ENCODE data around the gene PRAMEF17. TPM values are rescaled to one million over a fixed set of nuclear protein-coding genes. Genes with fewer than 3 reads are reported as not detected.
"Not testable (repeated sequence)": the region's sequence is repeated elsewhere in the genome, so short reads cannot be mapped to it uniquely, and the experiment has no call there.

The PRAMEF17 gene
- total and polyA plus RNA-seq, 2 of the 8 experiments (the other 6 are each of a cell fraction or from before 2014, with no cell fraction given): not detected

DNA sequence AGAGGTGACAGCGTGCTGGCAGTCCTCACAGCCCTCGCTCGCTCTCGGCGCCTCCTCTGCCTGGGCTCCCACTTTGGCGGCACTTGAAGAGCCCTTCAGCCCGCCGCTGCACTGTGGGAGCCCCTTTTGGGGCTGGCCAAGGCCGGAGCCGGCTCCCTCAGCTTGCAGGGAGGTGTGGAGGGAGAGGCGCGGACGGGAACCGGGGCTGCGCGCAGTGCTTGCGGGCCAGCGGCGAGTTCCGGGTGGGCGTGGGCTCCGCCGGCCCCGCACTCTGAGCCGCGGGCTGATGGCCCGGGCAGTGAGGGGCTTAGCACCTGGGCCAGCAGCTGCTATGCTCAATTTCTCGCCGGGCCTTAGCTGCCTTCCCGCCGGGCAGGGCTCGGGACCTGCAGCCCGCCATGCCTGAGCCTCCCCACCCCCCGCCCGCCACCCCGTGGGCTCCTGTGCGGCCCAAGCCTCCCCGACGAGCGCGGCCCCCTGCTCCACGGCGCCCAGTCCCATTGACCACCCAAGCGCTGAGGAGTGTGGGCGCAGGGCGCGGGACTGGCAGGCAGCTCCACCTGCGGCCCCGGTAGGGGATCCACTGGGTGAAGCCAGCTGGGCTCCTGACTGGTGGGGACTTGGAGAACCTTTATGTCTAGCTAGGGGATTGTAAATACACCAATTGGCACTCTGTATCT, 49.8 kb downstream of the PRAMEF17 start:
- H2AK5ac ChIP-seq (ENCODE audit: low read depth, low read length); H4K5ac ChIP-seq (ENCODE audit: insufficient read length, low read depth, low read length); H3K36me3 ChIP-seq (ENCODE audit: control insufficient read depth in 2 of 4, insufficient read depth in 4 of 4, low read length in 3 of 4); H4K91ac ChIP-seq (replicated peaks; ENCODE audit: insufficient read length, low read length); H2BK5ac ChIP-seq (ENCODE audit: low read depth, low read length); H3K23me2 ChIP-seq (ENCODE audit: low read depth, low read length); H2BK120ac ChIP-seq (replicated peaks; ENCODE audit: low read depth, low read length); H3K23ac ChIP-seq (ENCODE audit: insufficient read length); H3K27me3 ChIP-seq (replicated peaks in 1 of 4; ENCODE audit: control insufficient read depth in 3 of 4, extremely low read depth in 1 of 4, insufficient read depth in 3 of 4, low read length in 3 of 4); H3K79me2 ChIP-seq (ENCODE audit: control insufficient read depth in 1 of 2, insufficient read depth in 2 of 2, low read length in 2 of 2); H2BK15ac ChIP-seq (ENCODE audit: low read length); H3K56ac ChIP-seq (replicated peaks; ENCODE audit: insufficient read length, low read depth, low read length); H4K8ac ChIP-seq (ENCODE audit: extremely low read depth, insufficient read depth, low read length); H3K4me2 ChIP-seq (ENCODE audit: insufficient read depth in 1 of 2, low read depth in 2 of 2, low read length in 2 of 2); H2BK12ac ChIP-seq (ENCODE audit: low read depth, low read length); H3K18ac ChIP-seq (ENCODE audit: extremely low read depth, low read length); H3K4me3 ChIP-seq (ENCODE audit: extremely low read depth in 1 of 4, insufficient read depth in 2 of 4, low read depth in 3 of 4, low read length in 4 of 4); H3K9ac ChIP-seq (replicated peaks in 1 of 4; ENCODE audit: extremely low read depth in 1 of 4, low read depth in 3 of 4, low read length in 3 of 4); FAIRE-seq; POLR2A ChIA-PET (ENCODE audit: partially characterized antibody); H3K14ac ChIP-seq (ENCODE audit: insufficient read length); H3K4me1 ChIP-seq (replicated peaks in 1 of 4; ENCODE audit: control insufficient read depth in 3 of 4, insufficient read depth in 4 of 4, low read length in 3 of 4); H2AFZ ChIP-seq (ENCODE audit: low read length); H4K20me1 ChIP-seq (replicated peaks in 1 of 2; ENCODE audit: control insufficient read depth in 1 of 2, insufficient read depth in 2 of 2, low read length in 2 of 2); H3K79me1 ChIP-seq (ENCODE audit: low read depth, low read length); DNase-seq (ENCODE audit: low read depth in 1 of 2, low spot score in 2 of 2); H3K27ac ChIP-seq (ENCODE audit: low read depth, low read length); H2BK20ac ChIP-seq (ENCODE audit: low read length); H3K4ac ChIP-seq (replicated peaks; ENCODE audit: insufficient read length, low read depth, low read length): not testable (repeated sequence)
- CTCF ChIA-PET (ENCODE audit: partially characterized antibody): interaction anchor here (1.0 kb wide), 1 partner anchor 14 kb away, joined by 4 read pairs; no protein-coding TSS in a partner anchor
- H3K9me3 ChIP-seq (ENCODE audit: insufficient read depth in 2 of 2, low read depth in 1 of 2, low read length in 1 of 2): peaks cover 39 to 83% of the 10 kb centered on the region in 2 experiments
- WGBS, 2 experiments (ENCODE audit: extremely low coverage in 1 of 2, insufficient coverage in 1 of 2, insufficient read length in 1 of 2, insufficient replicate concordance in 2 of 2, low coverage in 1 of 2, low lambda C conversion rate in 2 of 2, missing lambda C conversion rate in 1 of 2): 92% methylated on average over 34 of the region's 49 CpGs; no CpG with 5 or more reads in 1 of the 2 experiments

Other genes with a start within 250 kb of the PRAMEF17 start
- gene PRAMEF26, start 233.6 kb upstream of the PRAMEF17 start, total RNA-seq (2021; fragmentation: NEBNext Ultra II Directional; extraction: Animal tissue kit (Norgen Biotek cat#: 25700)): not detected in 2 replicates
- gene PRAMEF26, start 233.6 kb upstream of the PRAMEF17 start, polyA plus RNA-seq (2011; rRNA removed): not detected in 2 replicates
- gene HNRNPCL4, start 224.0 kb upstream of the PRAMEF17 start, total RNA-seq (2021; fragmentation: NEBNext Ultra II Directional; extraction: Animal tissue kit (Norgen Biotek cat#: 25700)): not detected in 2 replicates
- not detected in 2 replicates for gene HNRNPCL4, start 224.0 kb upstream of the PRAMEF17 start, polyA plus RNA-seq (2011; rRNA removed)
- not detected in 2 replicates for gene PRAMEF9, start 217.8 kb upstream of the PRAMEF17 start, total RNA-seq (2021; fragmentation: NEBNext Ultra II Directional; extraction: Animal tissue kit (Norgen Biotek cat#: 25700))
- gene PRAMEF9, start 217.8 kb upstream of the PRAMEF17 start, polyA plus RNA-seq (2011; rRNA removed): not detected in 2 replicates
- not detected in 2 replicates for gene PRAMEF13, start 188.2 kb upstream of the PRAMEF17 start, total RNA-seq (2021; fragmentation: NEBNext Ultra II Directional; extraction: Animal tissue kit (Norgen Biotek cat#: 25700))
- not detected in 2 replicates for gene PRAMEF13, start 188.2 kb upstream of the PRAMEF17 start, polyA plus RNA-seq (2011; rRNA removed)
- gene PRAMEF18, start 163.5 kb upstream of the PRAMEF17 start, total RNA-seq (2021; fragmentation: NEBNext Ultra II Directional; extraction: Animal tissue kit (Norgen Biotek cat#: 25700)): not detected in 2 replicates
- not detected in 2 replicates for gene PRAMEF18, start 163.5 kb upstream of the PRAMEF17 start, polyA plus RNA-seq (2011; rRNA removed)
- gene PRAMEF5, start 135.4 kb upstream of the PRAMEF17 start, total RNA-seq (2021; fragmentation: NEBNext Ultra II Directional; extraction: Animal tissue kit (Norgen Biotek cat#: 25700)): not detected in 2 replicates
- gene PRAMEF5, start 135.4 kb upstream of the PRAMEF17 start, polyA plus RNA-seq (2011; rRNA removed): not detected in 2 replicates
- not detected in 2 replicates for gene PRAMEF8, start 104.5 kb upstream of the PRAMEF17 start, total RNA-seq (2021; fragmentation: NEBNext Ultra II Directional; extraction: Animal tissue kit (Norgen Biotek cat#: 25700))
- not detected in 2 replicates for gene PRAMEF8, start 104.5 kb upstream of the PRAMEF17 start, polyA plus RNA-seq (2011; rRNA removed)
- not detected in 2 replicates for gene PRAMEF33, start 86.1 kb upstream of the PRAMEF17 start, total RNA-seq (2021; fragmentation: NEBNext Ultra II Directional; extraction: Animal tissue kit (Norgen Biotek cat#: 25700))
- not detected in 2 replicates for gene PRAMEF33, start 86.1 kb upstream of the PRAMEF17 start, polyA plus RNA-seq (2011; rRNA removed)
- not detected in 2 replicates for gene PRAMEF15, start 74.1 kb upstream of the PRAMEF17 start, total RNA-seq (2021; fragmentation: NEBNext Ultra II Directional; extraction: Animal tissue kit (Norgen Biotek cat#: 25700))
- gene PRAMEF15, start 74.1 kb upstream of the PRAMEF17 start, polyA plus RNA-seq (2011; rRNA removed): not detected in 2 replicates
- gene PRAMEF14, start 42.5 kb upstream of the PRAMEF17 start, total RNA-seq (2021; fragmentation: NEBNext Ultra II Directional; extraction: Animal tissue kit (Norgen Biotek cat#: 25700)): not detected in 2 replicates
- gene PRAMEF14, start 42.5 kb upstream of the PRAMEF17 start, polyA plus RNA-seq (2011; rRNA removed): not detected in 2 replicates
- not detected in 2 replicates for gene PRAMEF19, start 17.7 kb upstream of the PRAMEF17 start, total RNA-seq (2021; fragmentation: NEBNext Ultra II Directional; extraction: Animal tissue kit (Norgen Biotek cat#: 25700))
- not detected in 2 replicates for gene PRAMEF19, start 17.7 kb upstream of the PRAMEF17 start, polyA plus RNA-seq (2011; rRNA removed)
- not detected in 2 replicates for gene PRAMEF20, start 20.8 kb downstream of the PRAMEF17 start, total RNA-seq (2021; fragmentation: NEBNext Ultra II Directional; extraction: Animal tissue kit (Norgen Biotek cat#: 25700))
- gene PRAMEF20, start 20.8 kb downstream of the PRAMEF17 start, polyA plus RNA-seq (2011; rRNA removed): not detected in 2 replicates
- gene LRRC38, start 124.4 kb downstream of the PRAMEF17 start, total RNA-seq (2021; fragmentation: NEBNext Ultra II Directional; extraction: Animal tissue kit (Norgen Biotek cat#: 25700)): 0.38 and 0.63 TPM in 2 replicates
- gene LRRC38, start 124.4 kb downstream of the PRAMEF17 start, polyA plus RNA-seq (2011; rRNA removed): 0.17 and 0.19 TPM in 2 replicates
- gene PDPN, start 194.2 kb downstream of the PRAMEF17 start, total RNA-seq (2021; fragmentation: NEBNext Ultra II Directional; extraction: Animal tissue kit (Norgen Biotek cat#: 25700)): 169 and 182 TPM in 2 replicates
- 44.7 and 49.7 TPM in 2 replicates for gene PDPN, start 194.2 kb downstream of the PRAMEF17 start, polyA plus RNA-seq (2011; rRNA removed)